Mucosa of stomach (tissue), 1 donor: Measurements from ENCODE around the gene ERC2.

Experiments used
- H3K27me3 ChIP-seq: one replicate; pipeline ENCODE4 v1.7.0; 2013; ENCODE audit warnings: mild to moderate bottlenecking, low read length; ENCODE audit not compliant: control insufficient read depth, insufficient read depth
- H3K36me3 ChIP-seq: one replicate; pipeline ENCODE4 v1.7.0; 2013; ENCODE audit warnings: low read length; ENCODE audit not compliant: control insufficient read depth, insufficient read depth
- H3K4me1 ChIP-seq: one replicate; pipeline ENCODE4 v1.7.0; 2013; ENCODE audit warnings: mild to moderate bottlenecking, low read length; ENCODE audit not compliant: control insufficient read depth, insufficient read depth
- H3K4me3 ChIP-seq: one replicate; pipeline ENCODE4 v1.7.0; 2013; ENCODE audit warnings: low read length
- H3K9ac ChIP-seq: one replicate; pipeline ENCODE4 v1.7.0; 2013; ENCODE audit warnings: mild to moderate bottlenecking, low read length, moderate library complexity
- H3K9me3 ChIP-seq: one replicate; pipeline ENCODE4 v1.7.0; 2013; ENCODE audit warnings: mild to moderate bottlenecking, low read length, moderate library complexity; ENCODE audit not compliant: control insufficient read depth
- donor health status: Pancreatic carcinoma.

Gene ERC2

DNA sequence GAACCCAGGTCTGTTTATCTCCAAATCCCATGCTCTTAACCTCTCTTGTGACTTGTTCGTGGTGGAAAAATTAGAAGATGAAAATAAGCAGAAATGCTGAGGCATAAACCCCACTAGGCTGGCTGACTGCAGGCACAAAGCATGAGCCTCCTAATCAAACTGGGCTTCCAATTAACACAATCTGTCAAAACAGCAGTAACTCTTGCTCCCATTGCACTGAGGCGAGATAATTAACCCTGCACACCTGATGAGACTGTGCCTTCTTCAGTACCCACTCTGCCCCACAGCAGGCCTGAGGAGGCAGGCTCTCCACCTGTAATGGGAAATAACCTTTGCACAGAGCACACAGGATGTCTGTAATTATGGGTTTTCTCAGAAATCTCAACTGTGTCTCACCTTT lies 696.8 kb downstream of the ERC2 start:
- Histone ChIP-seq H3K36me3 (no peaks in the 10 kb centered on the region), H3K9me3 (no peaks in the 10 kb centered on the region), H3K9ac (no peak overlapping the region), H3K4me3 (no peak overlapping the region), H3K27me3 (no peaks in the 10 kb centered on the region), H3K4me1 (no peaks in the 10 kb centered on the region)

- H3K9me3 ChIP-seq: no peaks in the 10 kb centered on the region
- no peaks in the 10 kb centered on the region for H3K4me1 ChIP-seq
- H3K9ac ChIP-seq: no peak overlapping the region
- H3K36me3 ChIP-seq: no peaks in the 10 kb centered on the region
- no peaks in the 10 kb centered on the region for H3K27me3 ChIP-seq
- H3K4me3 ChIP-seq: no peak overlapping the region
Observed at GRCh38 chr3:55770077-55770476, 698.2 kb downstream of the ERC2 start.

DNA sequence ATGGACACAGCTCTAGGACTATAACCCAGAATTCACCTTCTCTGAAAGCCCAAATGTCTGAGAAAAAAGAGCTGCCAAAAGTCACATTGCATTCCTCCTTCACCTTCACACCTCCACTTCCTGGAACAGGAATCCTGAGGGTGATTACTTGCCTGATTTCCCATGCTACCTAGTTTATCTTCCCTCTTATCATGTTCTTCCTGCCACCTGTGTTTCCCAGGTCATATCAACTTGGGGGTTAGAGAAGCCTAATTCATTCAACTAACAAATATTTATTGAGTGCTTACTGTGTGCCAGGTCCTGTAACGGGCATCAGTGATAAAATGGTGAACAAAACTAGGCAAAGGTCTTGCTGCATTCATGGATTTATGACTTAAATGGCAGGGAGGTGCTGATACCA lies 701.5 kb downstream of the ERC2 start:
- H3K36me3 ChIP-seq: no peaks in the 10 kb centered on the region
- H3K27me3 ChIP-seq: no peaks in the 10 kb centered on the region

GRCh38 chr3:55765906-55766701 lies 702.2 kb downstream of the ERC2 start:
- Histone ChIP-seq H3K9me3 (no peaks in the 10 kb centered on the region), H3K4me3 (no peak overlapping the region), H3K27me3 (no peaks in the 10 kb centered on the region), H3K9ac (no peak overlapping the region), H3K4me1 (no peaks in the 10 kb centered on the region), H3K36me3 (no peaks in the 10 kb centered on the region)

More for the DNA sequence above, 701.5 kb downstream of the ERC2 start:
- no peak overlapping the region for H3K9ac ChIP-seq
- no peaks in the 10 kb centered on the region for H3K4me1 ChIP-seq
- H3K9me3 ChIP-seq: no peaks in the 10 kb centered on the region
- no peak overlapping the region for H3K4me3 ChIP-seq

- no peaks in the 10 kb centered on the region for H3K36me3 ChIP-seq
- no peaks in the 10 kb centered on the region for H3K4me1 ChIP-seq
- H3K9me3 ChIP-seq: no peaks in the 10 kb centered on the region
- no peak overlapping the region for H3K9ac ChIP-seq
- H3K27me3 ChIP-seq: no peaks in the 10 kb centered on the region
- H3K4me3 ChIP-seq: no peak overlapping the region
Observed at GRCh38 chr3:55765398-55765797, 702.9 kb downstream of the ERC2 start.

DNA sequence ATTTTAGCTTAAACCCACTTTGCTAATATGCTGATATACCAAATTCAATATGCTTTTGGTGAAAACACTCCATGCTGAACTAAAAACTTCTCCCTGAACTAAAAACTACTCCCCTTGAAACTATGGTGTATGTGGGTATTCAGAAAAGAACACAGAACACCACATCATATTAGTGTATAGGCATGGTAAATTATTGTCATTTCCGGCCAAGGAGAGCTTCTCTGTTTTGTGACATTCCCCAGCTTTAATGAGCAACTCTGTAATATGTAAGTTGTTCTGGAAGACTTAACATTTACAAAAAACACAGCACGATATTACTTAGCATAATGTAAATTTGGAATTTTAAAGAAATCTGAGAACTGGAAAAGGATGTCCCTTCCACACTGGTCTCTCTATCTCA lies 711.3 kb downstream of the ERC2 start:
- Histone ChIP-seq H3K9me3 (no peaks in the 10 kb centered on the region), H3K9ac (no peak overlapping the region), H3K4me3 (no peak overlapping the region), H3K27me3 (no peaks in the 10 kb centered on the region), H3K4me1 (no peaks in the 10 kb centered on the region), H3K36me3 (no peaks in the 10 kb centered on the region)

DNA sequence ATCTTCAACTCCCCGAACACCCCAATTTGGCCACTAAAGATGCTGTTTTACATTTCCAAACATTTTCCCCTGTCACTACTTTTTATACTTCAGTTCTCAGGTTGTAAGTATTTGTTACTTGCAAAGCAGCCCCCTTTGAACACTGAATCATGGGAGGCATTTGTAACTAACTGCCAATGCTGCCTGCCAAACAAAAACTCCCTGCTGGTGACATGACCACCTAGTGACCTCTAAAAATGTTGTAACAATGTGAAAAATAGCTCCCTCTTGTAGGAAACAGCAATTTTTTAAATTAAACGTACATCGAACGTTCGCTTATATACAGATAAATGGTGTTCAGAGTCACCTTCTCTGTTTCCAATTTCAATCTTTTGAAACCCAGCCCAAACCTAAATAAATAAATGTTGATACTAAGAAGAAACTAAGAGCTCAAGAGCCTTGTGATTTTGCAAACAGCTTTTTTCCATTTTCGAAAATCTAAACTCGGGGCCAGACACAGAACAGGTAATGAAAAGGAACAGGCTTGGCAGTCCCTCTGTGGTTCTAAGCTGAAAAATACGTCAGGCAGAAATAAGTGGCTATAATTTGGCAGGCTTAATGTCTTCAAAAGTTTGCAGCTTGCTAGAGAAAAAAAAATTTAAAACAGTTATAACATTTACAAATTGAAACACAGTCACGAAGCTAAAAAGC lies 712.6 kb downstream of the ERC2 start:
- Histone ChIP-seq H3K9ac (no peak overlapping the region), H3K4me1 (no peaks in the 10 kb centered on the region), H3K27me3 (no peaks in the 10 kb centered on the region), H3K36me3 (no peaks in the 10 kb centered on the region), H3K9me3 (no peaks in the 10 kb centered on the region), H3K4me3 (no peak overlapping the region)

DNA sequence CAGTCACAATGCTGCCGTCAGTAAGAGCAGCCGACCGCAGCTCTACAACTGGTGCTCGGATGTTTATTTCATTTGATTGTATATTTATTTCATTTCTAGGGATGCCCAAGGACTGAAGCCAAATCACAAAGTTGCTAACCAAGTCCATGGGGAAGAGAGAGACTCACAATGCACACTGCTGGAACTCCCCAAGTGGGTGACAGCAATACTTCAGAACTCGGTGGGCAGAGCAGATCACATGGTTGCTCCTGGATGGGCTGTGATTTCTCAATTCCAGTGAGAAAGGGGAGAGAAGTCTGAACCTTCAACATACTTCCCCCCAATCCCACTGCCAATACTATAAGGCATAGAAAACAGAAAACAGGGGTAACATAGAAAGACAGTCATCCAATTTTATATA lies 715.4 kb downstream of the ERC2 start:
- Histone ChIP-seq H3K9ac (no peak overlapping the region), H3K4me1 (no peaks in the 10 kb centered on the region), H3K27me3 (no peaks in the 10 kb centered on the region), H3K36me3 (no peaks in the 10 kb centered on the region), H3K4me3 (no peak overlapping the region), H3K9me3 (no peaks in the 10 kb centered on the region)

GRCh38 chr3:55751730-55752129 lies 716.5 kb downstream of the ERC2 start:
- no peaks in the 10 kb centered on the region for H3K9me3 ChIP-seq
- no peaks in the 10 kb centered on the region for H3K36me3 ChIP-seq
- H3K4me1 ChIP-seq: no peaks in the 10 kb centered on the region
- H3K4me3 ChIP-seq: no peak overlapping the region
- H3K9ac ChIP-seq: no peak overlapping the region
- H3K27me3 ChIP-seq: no peaks in the 10 kb centered on the region

DNA sequence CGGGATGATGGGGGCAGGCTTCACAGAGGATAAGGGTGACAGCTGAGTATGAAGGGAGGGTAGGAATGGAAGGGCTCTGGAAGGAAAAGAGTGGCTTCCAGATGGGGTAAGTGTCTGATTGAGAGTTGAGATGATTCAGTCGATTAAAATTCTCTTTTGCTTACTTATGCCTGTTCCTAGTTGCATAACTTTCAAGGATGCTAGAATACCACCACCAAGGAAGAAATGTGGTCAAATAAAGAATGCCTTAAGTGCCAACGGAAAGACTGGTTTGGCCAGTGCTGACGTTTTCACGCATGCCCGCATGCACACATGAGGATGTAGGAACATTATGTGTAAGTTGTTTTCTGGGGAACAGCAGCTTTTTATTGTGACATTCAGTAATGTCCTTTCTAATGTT lies 717.7 kb downstream of the ERC2 start:
- no peaks in the 10 kb centered on the region for H3K9me3 ChIP-seq
- H3K4me1 ChIP-seq: no peaks in the 10 kb centered on the region
- no peak overlapping the region for H3K4me3 ChIP-seq
- H3K36me3 ChIP-seq: no peaks in the 10 kb centered on the region
- no peaks in the 10 kb centered on the region for H3K27me3 ChIP-seq
- no peak overlapping the region for H3K9ac ChIP-seq

GRCh38 chr3:55749036-55749435 lies 719.2 kb downstream of the ERC2 start:
- Histone ChIP-seq H3K27me3 (no peaks in the 10 kb centered on the region), H3K4me3 (no peak overlapping the region), H3K9ac (no peak overlapping the region), H3K9me3 (no peaks in the 10 kb centered on the region), H3K4me1 (no peaks in the 10 kb centered on the region), H3K36me3 (no peaks in the 10 kb centered on the region)

GRCh38 chr3:55746808-55747413 lies 721.4 kb downstream of the ERC2 start:
- Histone ChIP-seq H3K36me3 (no peaks in the 10 kb centered on the region), H3K4me3 (no peak overlapping the region), H3K27me3 (no peaks in the 10 kb centered on the region), H3K9me3 (no peaks in the 10 kb centered on the region), H3K9ac (no peak overlapping the region), H3K4me1 (no peaks in the 10 kb centered on the region)
